ENCODE results near the gene PNKP.

Gene PNKP

GRCh38 chr19:49837425-49837824 is 30.0 kb downstream of the PNKP start:
- no peak overlapping the region for H3K4me3 ChIP-seq (ENCODE audit: low read depth in 1 of 2, low read length in 2 of 2)
- no peaks in the 10 kb centered on the region for H3K27me3 ChIP-seq (ENCODE audit: control insufficient read depth in 1 of 2, insufficient read depth in 2 of 2, low read length in 2 of 2)
- no peaks in the 10 kb centered on the region for H3K4me1 ChIP-seq (ENCODE audit: control insufficient read depth in 1 of 2, insufficient read depth in 2 of 2, low read length in 2 of 2)
- H3K27ac ChIP-seq (ENCODE audit: low read depth, low read length): no peak overlapping the region
- no peak overlapping the region for H3K9ac ChIP-seq (ENCODE audit: low read depth in 1 of 2, low read length in 2 of 2)
- peaks cover 38 to 69% of the 10 kb centered on the region in 2 donors for H3K36me3 ChIP-seq (ENCODE audit: control insufficient read depth in 1 of 2, insufficient read depth in 2 of 2, low read length in 2 of 2)
- H3K9me3 ChIP-seq (ENCODE audit: control insufficient read depth in 1 of 2, low read length in 2 of 2): no peaks in the 10 kb centered on the region

DNA sequence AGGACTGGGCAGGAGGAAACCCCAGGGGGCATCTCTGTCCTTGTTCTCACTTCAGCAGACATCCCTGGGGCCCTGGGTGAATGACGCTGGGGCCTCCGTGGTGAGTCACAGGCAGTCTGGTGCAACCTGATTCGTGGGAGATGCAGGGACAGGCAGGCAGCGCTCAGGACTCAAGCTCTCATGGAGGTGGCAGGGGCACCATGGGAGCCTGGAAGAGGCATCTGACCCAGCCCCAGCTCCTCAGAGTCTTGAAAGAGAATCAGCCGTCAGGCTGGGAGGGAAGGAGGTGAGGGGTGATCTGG is 30.4 kb downstream of the PNKP start:
- no peak overlapping the region for H3K9ac ChIP-seq (ENCODE audit: low read depth in 1 of 2, low read length in 2 of 2)
- no peaks in the 10 kb centered on the region for H3K4me1 ChIP-seq (ENCODE audit: control insufficient read depth in 1 of 2, insufficient read depth in 2 of 2, low read length in 2 of 2)
- peaks cover 40 to 74% of the 10 kb centered on the region in 2 donors for H3K36me3 ChIP-seq (ENCODE audit: control insufficient read depth in 1 of 2, insufficient read depth in 2 of 2, low read length in 2 of 2)
- no peak overlapping the region for H3K27ac ChIP-seq (ENCODE audit: low read depth, low read length)
- H3K9me3 ChIP-seq (ENCODE audit: control insufficient read depth in 1 of 2, low read length in 2 of 2): no peaks in the 10 kb centered on the region
- H3K27me3 ChIP-seq (ENCODE audit: control insufficient read depth in 1 of 2, insufficient read depth in 2 of 2, low read length in 2 of 2): no peaks in the 10 kb centered on the region
- H3K4me3 ChIP-seq (ENCODE audit: low read depth in 1 of 2, low read length in 2 of 2): no peak overlapping the region

- Histone ChIP-seq H3K9me3 (ENCODE audit: control insufficient read depth in 1 of 2, low read length in 2 of 2) (no peaks in the 10 kb centered on the region), H3K36me3 (ENCODE audit: control insufficient read depth in 1 of 2, insufficient read depth in 2 of 2, low read length in 2 of 2) (peaks cover 41 to 79% of the 10 kb centered on the region in 2 donors), H3K4me3 (ENCODE audit: low read depth in 1 of 2, low read length in 2 of 2) (no peak overlapping the region), H3K9ac (ENCODE audit: low read depth in 1 of 2, low read length in 2 of 2) (no peak overlapping the region), H3K27me3 (ENCODE audit: control insufficient read depth in 1 of 2, insufficient read depth in 2 of 2, low read length in 2 of 2) (no peaks in the 10 kb centered on the region), H3K4me1 (ENCODE audit: control insufficient read depth in 1 of 2, insufficient read depth in 2 of 2, low read length in 2 of 2) (no peaks in the 10 kb centered on the region), H3K27ac (ENCODE audit: low read depth, low read length) (no peak overlapping the region)
These were observed 31.0 kb downstream of the PNKP start for GRCh38 chr19:49836176-49837008.

- Histone ChIP-seq H3K4me1 (ENCODE audit: control insufficient read depth in 1 of 2, insufficient read depth in 2 of 2, low read length in 2 of 2) (no peaks in the 10 kb centered on the region), H3K27ac (ENCODE audit: low read depth, low read length) (no peak overlapping the region), H3K4me3 (ENCODE audit: low read depth in 1 of 2, low read length in 2 of 2) (no peak overlapping the region), H3K27me3 (ENCODE audit: control insufficient read depth in 1 of 2, insufficient read depth in 2 of 2, low read length in 2 of 2) (no peaks in the 10 kb centered on the region), H3K9ac (ENCODE audit: low read depth in 1 of 2, low read length in 2 of 2) (no peak overlapping the region), H3K36me3 (ENCODE audit: control insufficient read depth in 1 of 2, insufficient read depth in 2 of 2, low read length in 2 of 2) (peaks cover 48 to 87% of the 10 kb centered on the region in 2 donors), H3K9me3 (ENCODE audit: control insufficient read depth in 1 of 2, low read length in 2 of 2) (no peaks in the 10 kb centered on the region)
These were observed 31.8 kb downstream of the PNKP start for GRCh38 chr19:49835562-49835961.

DNA sequence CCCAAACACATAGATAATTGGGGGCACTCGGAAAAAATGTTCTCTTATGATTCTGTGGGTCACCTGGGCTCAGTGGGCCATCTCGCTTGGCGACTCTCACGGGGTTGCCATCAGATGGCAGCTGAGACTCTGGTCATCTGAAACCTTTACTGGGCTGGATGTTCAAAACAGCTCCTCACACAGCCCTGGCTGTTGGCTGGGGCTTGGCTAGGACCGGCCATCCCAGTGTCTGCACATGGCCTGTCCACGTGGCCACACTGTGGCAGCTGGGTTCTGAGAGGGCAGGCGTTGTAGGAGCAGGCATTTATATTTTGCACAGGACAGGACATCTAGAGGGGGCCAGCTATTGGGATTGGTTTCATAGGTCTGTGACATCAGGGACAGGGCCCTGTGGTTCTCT is 33.8 kb downstream of the PNKP start:
- Histone ChIP-seq H3K9me3 (ENCODE audit: control insufficient read depth in 1 of 2, low read length in 2 of 2) (no peaks in the 10 kb centered on the region), H3K27me3 (ENCODE audit: control insufficient read depth in 1 of 2, insufficient read depth in 2 of 2, low read length in 2 of 2) (no peaks in the 10 kb centered on the region), H3K36me3 (ENCODE audit: control insufficient read depth in 1 of 2, insufficient read depth in 2 of 2, low read length in 2 of 2) (peaks cover 51 to 88% of the 10 kb centered on the region in 2 donors), H3K9ac (ENCODE audit: low read depth in 1 of 2, low read length in 2 of 2) (no peak overlapping the region), H3K4me3 (ENCODE audit: low read depth in 1 of 2, low read length in 2 of 2) (no peak overlapping the region), H3K4me1 (ENCODE audit: control insufficient read depth in 1 of 2, insufficient read depth in 2 of 2, low read length in 2 of 2) (no peaks in the 10 kb centered on the region), H3K27ac (ENCODE audit: low read depth, low read length) (no peak overlapping the region)

- Histone ChIP-seq H3K4me1 (ENCODE audit: control insufficient read depth in 1 of 2, insufficient read depth in 2 of 2, low read length in 2 of 2) (no peaks in the 10 kb centered on the region), H3K9me3 (ENCODE audit: control insufficient read depth in 1 of 2, low read length in 2 of 2) (no peaks in the 10 kb centered on the region), H3K4me3 (ENCODE audit: low read depth in 1 of 2, low read length in 2 of 2) (no peak overlapping the region), H3K27ac (ENCODE audit: low read depth, low read length) (no peak overlapping the region), H3K36me3 (ENCODE audit: control insufficient read depth in 1 of 2, insufficient read depth in 2 of 2, low read length in 2 of 2) (peaks cover 49 to 85% of the 10 kb centered on the region in 2 donors), H3K9ac (ENCODE audit: low read depth in 1 of 2, low read length in 2 of 2) (no peak overlapping the region), H3K27me3 (ENCODE audit: control insufficient read depth in 1 of 2, insufficient read depth in 2 of 2, low read length in 2 of 2) (no peaks in the 10 kb centered on the region)
These were observed 34.8 kb downstream of the PNKP start for GRCh38 chr19:49832556-49832955.

GRCh38 chr19:49831592-49831991 is 35.8 kb downstream of the PNKP start:
- peaks cover 53 to 84% of the 10 kb centered on the region in 2 donors for H3K36me3 ChIP-seq (ENCODE audit: control insufficient read depth in 1 of 2, insufficient read depth in 2 of 2, low read length in 2 of 2)
- H3K9ac ChIP-seq (ENCODE audit: low read depth in 1 of 2, low read length in 2 of 2): no peak overlapping the region
- H3K9me3 ChIP-seq (ENCODE audit: control insufficient read depth in 1 of 2, low read length in 2 of 2): no peaks in the 10 kb centered on the region
- H3K4me1 ChIP-seq (ENCODE audit: control insufficient read depth in 1 of 2, insufficient read depth in 2 of 2, low read length in 2 of 2): no peaks in the 10 kb centered on the region
- no peak overlapping the region for H3K4me3 ChIP-seq (ENCODE audit: low read depth in 1 of 2, low read length in 2 of 2)
- no peaks in the 10 kb centered on the region for H3K27me3 ChIP-seq (ENCODE audit: control insufficient read depth in 1 of 2, insufficient read depth in 2 of 2, low read length in 2 of 2)
- H3K27ac ChIP-seq (ENCODE audit: low read depth, low read length): no peak overlapping the region

- Histone ChIP-seq H3K27ac (ENCODE audit: low read depth, low read length) (no peak overlapping the region), H3K36me3 (ENCODE audit: control insufficient read depth in 1 of 2, insufficient read depth in 2 of 2, low read length in 2 of 2) (peaks cover 49 to 84% of the 10 kb centered on the region in 2 donors), H3K9me3 (ENCODE audit: control insufficient read depth in 1 of 2, low read length in 2 of 2) (no peaks in the 10 kb centered on the region), H3K4me3 (ENCODE audit: low read depth in 1 of 2, low read length in 2 of 2) (no peak overlapping the region), H3K9ac (ENCODE audit: low read depth in 1 of 2, low read length in 2 of 2) (no peak overlapping the region), H3K27me3 (ENCODE audit: control insufficient read depth in 1 of 2, insufficient read depth in 2 of 2, low read length in 2 of 2) (no peaks in the 10 kb centered on the region), H3K4me1 (ENCODE audit: control insufficient read depth in 1 of 2, insufficient read depth in 2 of 2, low read length in 2 of 2) (no peaks in the 10 kb centered on the region)
These were observed 36.6 kb downstream of the PNKP start for GRCh38 chr19:49830766-49831165.

DNA sequence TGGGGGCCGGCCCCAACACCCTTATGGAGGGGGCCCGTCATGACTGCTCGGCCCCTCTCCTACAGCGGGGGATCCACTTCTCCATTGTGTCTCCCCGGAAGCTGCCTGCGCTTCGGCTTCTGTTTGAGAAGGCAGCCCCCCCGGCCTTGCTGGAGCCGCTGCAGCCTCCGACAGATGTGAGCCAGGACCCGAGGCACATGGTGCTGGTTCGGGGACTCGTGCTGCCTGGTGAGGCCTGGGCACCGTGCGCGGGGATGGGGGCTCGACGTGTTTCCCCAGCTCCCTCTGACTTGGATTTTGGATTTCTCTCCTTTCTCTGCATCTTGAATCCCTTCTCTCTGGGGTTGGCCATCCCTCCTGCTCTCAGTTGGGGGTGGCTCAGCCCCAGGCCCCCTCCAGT is 37.7 kb downstream of the PNKP start:
- Histone ChIP-seq H3K9me3 (ENCODE audit: control insufficient read depth in 1 of 2, low read length in 2 of 2) (no peaks in the 10 kb centered on the region), H3K27me3 (ENCODE audit: control insufficient read depth in 1 of 2, insufficient read depth in 2 of 2, low read length in 2 of 2) (no peaks in the 10 kb centered on the region), H3K36me3 (ENCODE audit: control insufficient read depth in 1 of 2, insufficient read depth in 2 of 2, low read length in 2 of 2) (peaks cover 41 to 74% of the 10 kb centered on the region in 2 donors), H3K4me3 (ENCODE audit: low read depth in 1 of 2, low read length in 2 of 2) (no peak overlapping the region), H3K4me1 (ENCODE audit: control insufficient read depth in 1 of 2, insufficient read depth in 2 of 2, low read length in 2 of 2) (no peaks in the 10 kb centered on the region), H3K27ac (ENCODE audit: low read depth, low read length) (no peak overlapping the region), H3K9ac (ENCODE audit: low read depth in 1 of 2, low read length in 2 of 2) (no peak overlapping the region)

GRCh38 chr19:49829200-49829599 is 38.2 kb downstream of the PNKP start:
- no peaks in the 10 kb centered on the region for H3K27me3 ChIP-seq (ENCODE audit: control insufficient read depth in 1 of 2, insufficient read depth in 2 of 2, low read length in 2 of 2)
- H3K9ac ChIP-seq (ENCODE audit: low read depth in 1 of 2, low read length in 2 of 2): no peak overlapping the region
- peaks cover 37 to 68% of the 10 kb centered on the region in 2 donors for H3K36me3 ChIP-seq (ENCODE audit: control insufficient read depth in 1 of 2, insufficient read depth in 2 of 2, low read length in 2 of 2)
- H3K27ac ChIP-seq (ENCODE audit: low read depth, low read length): no peak overlapping the region
- no peaks in the 10 kb centered on the region for H3K9me3 ChIP-seq (ENCODE audit: control insufficient read depth in 1 of 2, low read length in 2 of 2)
- no peak overlapping the region for H3K4me3 ChIP-seq (ENCODE audit: low read depth in 1 of 2, low read length in 2 of 2)
- no peaks in the 10 kb centered on the region for H3K4me1 ChIP-seq (ENCODE audit: control insufficient read depth in 1 of 2, insufficient read depth in 2 of 2, low read length in 2 of 2)

All from duodenal mucosa (tissue), 2 donors.